NCI-H1092 (cell line): ENCODE results near the gene TNIK.

ENCODE experiments used
- DNase-seq: peaks from one replicate; lab custom pipeline; 2025; lab: John Stamatoyannopoulos, UW

TNIK gene

DNA sequence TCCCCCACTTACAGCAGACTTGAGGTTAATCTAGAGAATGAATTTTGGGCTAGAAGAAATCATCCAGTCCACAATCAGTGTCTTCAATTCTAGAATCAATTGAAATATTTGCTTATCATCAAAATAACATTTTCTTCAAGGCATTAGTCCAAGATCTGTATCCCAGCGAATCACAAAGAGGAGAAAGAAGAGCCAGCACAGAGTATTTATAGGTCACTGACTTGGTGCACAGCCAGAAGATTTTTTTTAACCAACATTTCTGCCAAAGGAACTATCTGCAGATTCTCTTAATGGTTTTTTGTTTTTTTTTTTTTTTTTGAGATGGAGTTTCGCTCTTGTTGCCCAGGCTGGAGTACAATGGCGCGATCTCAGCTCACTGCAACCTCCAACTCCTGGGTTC lies 178.2 kb downstream of the TNIK start:
- no peak for DNase-seq

DNA sequence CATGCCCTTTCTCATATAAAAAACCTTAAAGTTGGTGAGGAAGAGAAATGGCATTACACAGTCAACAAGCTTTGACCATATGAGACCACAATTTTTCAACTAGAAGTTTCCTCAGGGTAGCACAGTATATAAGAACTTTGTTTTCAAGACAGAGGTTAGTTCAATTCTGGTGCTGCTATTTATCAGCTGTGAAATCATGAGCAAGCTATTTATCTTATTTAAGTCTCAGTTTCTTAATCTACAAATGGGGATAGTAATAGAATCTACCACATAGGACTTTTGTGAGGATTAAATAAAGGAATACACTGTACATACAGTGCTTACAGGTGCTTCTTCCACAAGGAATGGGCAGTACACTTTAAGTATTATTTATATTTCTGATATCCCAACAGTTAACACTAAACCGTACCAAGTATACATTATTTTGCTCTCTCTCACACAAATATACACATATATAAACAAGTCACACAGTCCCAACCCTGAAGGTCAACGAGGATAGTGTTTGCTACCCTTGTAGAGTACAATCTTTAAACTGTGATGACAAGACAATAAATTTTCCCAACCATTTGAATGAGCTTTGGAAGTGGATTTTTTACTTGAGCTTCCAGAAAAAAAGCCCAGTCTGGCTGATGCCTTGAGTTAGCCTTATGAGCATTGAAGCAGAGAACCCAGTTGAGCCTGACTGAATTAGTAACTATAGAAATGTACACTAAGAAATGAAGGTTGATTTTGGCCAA lies 178.8 kb downstream of the TNIK start:
- no peak for DNase-seq

DNA sequence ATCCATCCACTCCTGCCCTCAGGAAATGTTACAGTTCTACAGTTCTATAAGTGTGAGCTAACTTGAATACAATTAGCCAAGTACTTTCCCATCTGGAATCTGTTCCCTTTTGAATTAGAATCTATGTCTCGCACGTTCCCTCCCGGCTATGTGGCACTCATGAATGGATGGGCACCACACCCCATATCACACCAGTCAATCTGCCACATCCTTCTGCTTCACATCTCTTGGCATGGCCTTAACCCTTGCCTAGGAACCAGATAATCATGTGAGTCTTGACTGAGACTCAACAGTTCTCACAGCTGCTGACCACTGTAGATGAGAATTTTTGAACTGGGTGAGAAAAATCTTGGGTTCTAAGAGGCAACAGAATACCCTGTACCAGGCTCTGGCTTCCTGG lies 180.2 kb downstream of the TNIK start:
- no peak for DNase-seq

DNA sequence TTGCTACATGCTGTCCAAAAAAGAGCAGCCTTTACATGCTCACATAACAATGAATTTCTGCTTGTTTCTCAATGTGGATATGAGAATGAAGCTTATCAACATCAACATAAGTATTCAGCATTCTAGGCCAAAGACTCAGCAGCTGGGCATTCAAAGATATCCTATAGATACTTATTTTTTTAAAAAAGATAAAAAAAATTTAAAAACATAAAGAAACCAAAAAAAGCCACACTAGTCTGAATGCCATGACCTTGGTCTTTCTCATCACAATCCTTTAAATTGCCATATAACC lies 182.0 kb downstream of the TNIK start:
- DNase-seq = no peak

DNA sequence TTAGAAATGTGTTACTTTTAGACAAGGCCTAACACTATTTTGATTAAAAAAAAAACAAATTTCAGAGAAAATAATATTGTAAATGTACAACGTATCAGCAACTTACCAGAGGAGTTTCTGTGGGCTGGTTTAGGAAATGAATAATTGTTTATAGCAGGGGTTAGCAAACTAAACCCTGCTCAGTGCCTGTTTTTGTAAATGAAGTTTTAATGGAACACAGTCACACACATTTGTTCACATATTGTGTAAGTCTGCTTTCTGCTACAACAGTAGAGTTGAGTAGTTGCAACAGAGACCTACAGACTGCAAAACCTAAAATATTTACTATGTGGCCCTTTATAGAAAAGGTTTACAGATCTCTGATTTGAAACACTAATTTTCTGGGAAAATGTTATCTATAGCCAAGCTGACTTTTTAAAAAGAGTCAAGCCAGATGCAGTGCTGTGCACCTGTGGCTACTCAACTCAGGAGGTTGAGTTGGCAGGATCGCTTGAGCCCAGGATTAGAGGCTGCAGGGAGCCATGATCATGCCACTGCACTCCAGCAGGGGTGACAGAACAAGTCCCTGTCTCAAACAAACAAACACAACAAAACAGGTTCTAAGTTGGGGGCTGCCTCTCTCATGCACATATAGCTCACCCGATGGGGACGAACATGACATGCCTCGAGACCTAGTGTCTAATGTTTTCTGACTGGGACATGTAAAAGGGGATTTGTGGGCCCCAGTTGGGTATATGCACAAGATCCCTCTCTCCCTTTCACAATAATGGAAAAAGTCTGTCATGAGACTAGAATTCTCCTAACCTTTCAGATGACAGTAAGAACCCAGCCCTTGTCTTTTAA lies 182.5 kb downstream of the TNIK start:
- no peak for DNase-seq

DNA sequence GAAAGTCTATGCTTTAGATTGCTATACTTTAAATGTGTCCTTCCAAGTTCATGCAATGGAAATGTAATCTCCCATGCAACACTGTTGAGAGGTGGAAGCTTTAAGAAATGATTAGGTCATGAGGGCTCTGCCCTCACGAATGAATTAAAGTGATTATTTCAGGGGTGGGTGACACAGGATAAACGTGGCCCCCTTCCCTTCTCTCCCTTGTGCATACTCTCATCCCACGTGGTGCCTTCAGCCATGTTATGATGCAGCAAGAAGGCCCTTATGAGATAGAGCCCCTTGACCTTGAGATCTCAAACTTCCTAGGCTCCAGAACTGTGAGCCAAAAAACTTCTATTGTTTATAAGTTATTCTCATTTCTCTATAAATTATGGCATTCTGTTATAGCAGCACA lies 183.3 kb downstream of the TNIK start:
- DNase-seq = no peak

DNA sequence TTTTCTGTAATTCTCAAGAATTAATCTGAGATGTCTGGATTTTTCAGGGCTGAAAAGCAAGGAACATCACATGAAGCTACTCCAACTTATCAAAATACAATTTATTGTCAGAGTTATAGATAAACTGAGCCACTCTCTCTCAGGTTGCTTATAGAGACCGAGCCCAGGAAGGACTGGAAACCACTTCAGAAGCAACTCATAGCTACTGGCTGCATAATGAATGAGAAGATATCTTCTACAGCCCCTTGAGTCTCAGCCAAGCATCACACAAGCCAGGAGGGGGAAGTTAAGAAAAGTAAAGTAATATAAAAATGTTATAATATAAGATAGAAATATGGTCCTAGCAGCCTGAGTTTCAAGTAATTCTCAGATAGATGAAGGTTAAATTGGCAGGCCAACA lies 186.0 kb downstream of the TNIK start:
- DNase-seq = no peak

DNA sequence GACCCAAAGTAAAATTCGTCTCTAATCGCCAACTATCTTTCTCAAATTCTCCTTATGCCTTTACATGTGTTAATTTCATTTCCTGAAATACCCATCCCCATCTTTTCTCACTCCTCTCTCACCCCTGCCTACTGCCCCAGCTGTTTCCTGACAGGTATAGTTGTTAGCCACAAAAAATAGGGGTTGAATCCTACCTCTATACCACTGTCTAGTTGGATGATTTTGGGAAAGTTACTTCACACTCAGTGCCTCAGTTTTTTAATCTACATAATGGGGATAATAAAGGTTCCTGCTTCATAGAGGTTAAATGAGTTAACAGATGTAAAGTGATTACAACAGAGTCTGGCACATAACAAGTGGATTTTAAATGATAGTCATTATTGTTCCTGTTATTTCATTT lies 189.7 kb downstream of the TNIK start:
- DNase-seq = no peak

DNA sequence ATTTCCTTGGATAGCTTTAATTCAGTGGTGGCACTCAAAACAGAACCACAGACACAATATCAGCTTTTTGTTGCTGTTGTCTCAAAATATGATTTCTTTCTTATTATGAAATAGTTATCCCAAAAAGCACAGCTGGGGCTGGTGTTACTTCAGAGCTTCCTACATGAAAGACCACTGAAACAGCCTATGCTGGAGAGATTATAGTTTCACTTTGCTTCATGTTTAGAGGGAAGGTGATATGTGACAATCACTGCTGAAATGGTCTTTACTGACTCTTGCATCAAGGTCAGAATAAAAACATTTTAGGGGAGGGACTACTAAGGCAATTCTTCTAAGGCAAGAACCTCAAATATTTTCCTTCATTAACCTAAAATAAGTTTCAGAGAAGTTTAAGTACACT lies 190.7 kb downstream of the TNIK start:
- no peak for DNase-seq

DNA sequence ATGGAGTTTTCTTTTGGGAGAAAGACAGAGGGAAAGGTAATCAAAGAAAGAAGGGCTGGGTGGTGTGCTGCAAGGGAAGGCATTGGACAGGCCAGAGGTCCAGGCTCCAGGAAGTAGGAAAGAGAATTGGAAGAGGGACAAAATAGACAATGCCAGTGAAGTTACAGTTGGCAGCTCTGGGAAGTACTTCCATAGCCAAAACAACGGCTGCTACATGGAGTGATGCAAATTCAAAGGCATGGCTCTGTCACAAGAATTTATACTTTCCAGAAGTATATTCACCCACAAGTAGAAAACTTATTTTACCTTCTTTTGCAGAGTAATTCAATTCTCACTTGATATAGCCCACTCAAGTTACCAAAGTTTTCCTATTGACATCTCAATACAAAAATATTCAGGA lies 191.5 kb downstream of the TNIK start:
- no peak for DNase-seq

DNA sequence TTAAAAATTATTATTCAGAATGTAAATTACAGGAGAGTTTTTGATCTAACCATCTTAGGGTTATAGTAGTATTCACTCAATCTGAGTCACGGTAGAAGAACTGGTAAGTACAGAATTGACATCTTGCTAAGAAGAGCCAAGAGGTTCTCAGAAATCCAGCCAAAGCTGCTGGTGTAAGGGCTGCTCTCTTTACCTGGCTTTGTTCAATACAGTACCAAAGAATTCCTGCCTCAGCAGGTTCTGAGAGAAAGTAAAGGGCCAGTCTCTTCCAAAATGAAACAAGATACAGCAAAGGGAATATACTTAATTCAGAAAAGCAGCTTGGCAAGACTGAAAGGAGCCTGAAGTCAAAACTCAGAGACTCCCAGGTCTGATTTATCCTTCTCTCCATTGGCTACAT lies 193.1 kb downstream of the TNIK start:
- no peak for DNase-seq

DNA sequence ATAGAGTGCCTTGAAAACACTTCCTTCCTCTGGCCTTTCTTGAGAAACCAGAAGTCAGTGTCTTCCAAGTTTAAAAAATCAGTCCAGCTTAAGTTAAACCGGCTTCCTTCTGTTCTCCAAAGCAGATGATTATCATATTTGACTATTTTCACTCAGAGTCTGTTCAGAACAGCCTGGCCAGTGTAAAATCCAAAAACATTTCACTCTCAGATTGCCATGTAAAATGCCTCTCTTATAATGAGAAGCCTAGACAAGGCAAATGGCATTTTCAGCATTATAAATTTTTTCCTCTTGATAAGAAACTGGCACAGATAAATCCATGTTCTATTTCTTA lies 193.5 kb downstream of the TNIK start:
- no peak for DNase-seq

DNA sequence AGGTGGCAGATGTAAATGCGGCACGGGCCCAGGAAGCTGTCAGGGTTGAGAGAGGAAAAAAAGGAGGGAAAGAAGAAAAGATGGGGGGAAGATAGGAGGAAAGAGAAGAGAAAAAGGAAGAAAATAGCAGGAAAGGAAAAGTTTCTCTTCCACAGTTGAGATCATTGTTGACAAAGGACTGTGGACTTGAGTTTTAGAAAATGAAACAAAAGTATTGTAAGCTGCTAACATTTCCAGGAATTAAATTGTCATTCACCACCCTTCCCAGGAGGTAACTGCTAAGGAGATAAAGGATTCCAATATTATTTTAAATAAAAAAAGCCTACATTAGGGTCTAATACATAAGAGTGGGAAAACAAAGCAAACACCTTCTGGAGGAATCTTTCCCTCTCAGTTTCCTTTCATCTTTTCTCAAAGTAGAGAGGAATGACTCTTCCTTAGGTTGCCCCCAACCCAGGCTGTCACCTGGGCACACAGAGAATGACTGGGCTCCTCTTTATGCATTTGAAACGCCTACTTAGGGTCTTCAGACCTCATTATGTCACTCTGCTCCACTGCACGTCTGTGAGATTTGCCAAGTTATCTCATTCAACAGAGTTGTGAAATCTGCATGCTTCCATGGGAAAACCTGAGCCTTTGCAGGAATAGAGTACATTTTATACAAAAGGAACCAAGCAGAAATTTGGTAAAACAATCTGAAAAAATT lies 194.0 kb downstream of the TNIK start:
- DNase-seq = no peak

DNA sequence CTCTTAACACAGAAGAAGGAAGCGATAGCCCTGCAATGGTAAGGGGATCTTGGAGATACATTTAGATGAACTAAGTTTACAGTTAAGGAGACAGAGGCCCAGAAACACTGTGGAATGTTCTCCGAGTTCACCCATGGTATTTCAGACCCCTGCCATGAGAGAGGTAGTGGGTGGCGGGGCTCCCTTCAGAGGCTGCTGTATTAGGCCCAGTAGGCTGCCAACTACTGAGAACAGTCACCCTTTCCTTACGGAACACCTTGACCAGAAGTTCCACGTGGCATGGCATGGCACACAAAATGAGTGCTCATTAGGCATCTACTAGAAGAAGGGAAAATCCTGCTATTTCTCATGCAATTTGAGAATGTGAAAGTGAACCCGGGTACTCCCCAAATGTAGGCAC lies 195.4 kb downstream of the TNIK start:
- no peak for DNase-seq

DNA sequence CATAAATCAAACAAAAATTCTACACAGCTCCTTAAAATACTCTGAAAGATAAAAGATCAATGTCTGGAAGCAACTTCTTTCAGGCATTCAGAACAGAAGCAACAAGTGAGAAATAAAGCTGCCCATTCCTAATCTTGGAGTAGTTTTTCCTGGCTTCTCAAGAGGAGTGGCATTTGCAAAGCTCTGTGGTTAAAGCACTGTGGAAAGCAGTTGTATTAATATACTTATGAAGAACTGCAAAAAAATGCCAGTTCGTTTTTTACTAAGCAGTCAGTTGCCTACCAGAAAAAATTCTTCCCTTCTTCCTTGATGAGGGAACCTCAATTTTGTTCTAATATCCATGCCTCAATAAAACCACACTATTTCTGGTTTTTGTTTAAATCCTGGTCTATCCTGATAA lies 197.8 kb downstream of the TNIK start:
- no peak for DNase-seq

DNA sequence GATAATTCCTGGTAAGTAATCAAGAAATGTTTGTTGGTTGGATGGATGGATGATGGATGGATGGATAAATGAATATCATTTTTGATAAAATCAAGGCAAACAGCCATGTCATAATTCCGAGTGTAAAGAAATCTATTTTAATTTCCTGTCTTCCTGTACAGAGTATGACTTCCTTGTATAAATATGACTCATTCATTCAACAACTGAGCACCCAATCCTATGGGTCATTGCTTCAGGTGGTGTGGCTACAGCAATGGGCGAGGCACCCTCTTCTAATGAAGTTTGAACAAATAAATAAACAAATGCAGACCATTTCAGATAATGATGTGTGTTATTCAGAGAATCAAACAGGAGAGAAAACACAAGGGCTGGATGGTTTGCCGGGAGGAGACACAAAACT lies 198.7 kb downstream of the TNIK start:
- no peak for DNase-seq

DNA sequence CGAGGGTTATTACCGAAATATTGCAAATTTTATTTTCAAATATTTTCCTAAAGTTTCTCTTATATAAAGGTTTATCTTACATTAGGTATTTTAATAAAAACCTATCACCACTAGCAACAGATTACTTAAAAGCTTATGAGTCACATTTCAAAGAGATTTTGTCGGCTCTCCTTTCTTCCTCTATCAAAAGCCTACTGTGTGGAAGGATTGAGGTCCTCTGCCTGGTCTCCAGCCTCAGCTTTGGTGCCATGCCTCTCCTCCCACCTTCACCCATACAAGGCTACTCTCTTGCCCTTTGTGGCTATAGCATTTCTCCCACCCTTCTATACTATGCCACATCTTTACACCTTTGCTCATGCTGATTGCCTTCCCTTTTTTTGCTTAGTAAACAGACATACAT lies 199.3 kb downstream of the TNIK start:
- DNase-seq = no peak

DNA sequence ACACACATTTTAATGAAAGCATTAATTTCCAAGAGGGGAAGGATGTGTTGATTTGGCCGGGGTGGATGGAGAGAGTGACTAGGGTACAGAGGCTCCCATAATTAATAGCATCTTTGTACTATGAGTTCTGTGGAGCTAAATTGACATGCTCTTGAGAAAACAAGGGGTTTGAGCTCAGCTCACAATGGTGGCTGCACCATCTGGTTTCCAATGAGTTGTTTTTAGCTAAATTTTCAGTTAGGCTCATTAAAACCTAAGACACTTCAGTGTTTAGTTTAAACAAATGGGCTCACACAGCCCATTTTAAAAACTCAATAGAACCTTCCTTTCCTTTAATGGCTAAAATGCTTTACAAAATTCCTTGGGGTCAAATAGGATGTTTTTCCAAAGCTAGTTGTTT lies 199.7 kb downstream of the TNIK start:
- no peak for DNase-seq

DNA sequence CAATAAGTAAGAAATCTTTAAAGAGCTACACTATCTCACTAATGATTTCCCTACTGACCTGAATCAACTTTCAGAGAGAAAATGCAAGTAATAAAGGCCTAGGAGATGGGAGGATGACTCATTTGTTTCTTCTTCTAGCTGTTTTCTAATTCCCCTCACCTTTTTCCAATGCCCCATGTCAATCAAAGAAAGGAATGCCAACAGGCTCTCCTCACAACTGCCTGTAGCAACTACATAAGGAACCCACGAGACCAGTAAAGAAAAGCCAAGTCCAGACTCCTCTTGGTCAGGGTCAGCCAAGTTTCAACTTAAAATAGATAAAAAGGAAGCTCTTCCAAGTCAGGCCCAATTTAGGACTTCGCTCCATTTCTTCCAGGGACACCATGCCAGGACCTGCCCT lies 201.9 kb downstream of the TNIK start:
- DNase-seq = no peak

DNA sequence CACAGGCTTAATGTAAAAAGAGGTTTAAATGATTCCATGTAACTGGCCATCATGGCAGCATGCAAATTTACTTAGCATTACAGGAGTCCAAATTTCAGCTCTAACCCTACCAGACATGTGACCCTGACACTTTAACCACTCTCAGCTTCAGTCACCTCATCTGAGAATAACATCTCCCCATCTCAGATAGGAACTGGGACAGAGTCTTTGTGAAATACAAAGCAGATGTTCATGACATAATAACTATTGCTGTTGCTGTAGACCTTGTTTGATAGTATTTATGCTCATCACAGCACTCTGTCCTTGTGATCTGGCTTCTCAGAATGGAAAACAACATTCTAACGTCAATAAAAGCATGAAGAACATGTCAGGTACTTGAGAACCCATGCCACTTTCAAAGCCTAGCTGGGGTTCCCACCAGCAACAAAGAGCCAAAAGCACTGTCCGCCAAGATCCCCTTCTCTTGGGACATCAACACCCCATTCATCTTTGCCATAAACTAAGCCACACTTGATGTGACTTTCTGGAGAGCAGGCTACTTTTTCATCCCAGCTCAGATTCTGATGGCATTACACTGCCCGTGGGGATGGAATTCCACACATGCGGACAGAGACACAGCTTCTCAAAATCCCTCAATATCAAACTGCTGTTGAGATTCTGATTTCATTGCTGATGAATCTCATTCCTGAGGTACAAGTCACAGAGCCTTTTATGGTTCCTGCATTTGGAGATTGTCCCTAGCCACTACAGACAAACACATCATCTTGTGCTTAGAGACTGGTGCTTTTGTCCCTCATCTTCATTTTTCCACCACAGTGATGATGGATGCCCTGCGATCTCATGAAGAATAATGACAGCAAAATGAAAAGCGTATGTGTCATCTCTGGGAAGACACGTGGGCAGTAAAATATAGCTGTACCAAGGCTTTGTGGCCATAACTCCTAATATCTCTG lies 202.7 kb downstream of the TNIK start:
- DNase-seq = no peak

DNA sequence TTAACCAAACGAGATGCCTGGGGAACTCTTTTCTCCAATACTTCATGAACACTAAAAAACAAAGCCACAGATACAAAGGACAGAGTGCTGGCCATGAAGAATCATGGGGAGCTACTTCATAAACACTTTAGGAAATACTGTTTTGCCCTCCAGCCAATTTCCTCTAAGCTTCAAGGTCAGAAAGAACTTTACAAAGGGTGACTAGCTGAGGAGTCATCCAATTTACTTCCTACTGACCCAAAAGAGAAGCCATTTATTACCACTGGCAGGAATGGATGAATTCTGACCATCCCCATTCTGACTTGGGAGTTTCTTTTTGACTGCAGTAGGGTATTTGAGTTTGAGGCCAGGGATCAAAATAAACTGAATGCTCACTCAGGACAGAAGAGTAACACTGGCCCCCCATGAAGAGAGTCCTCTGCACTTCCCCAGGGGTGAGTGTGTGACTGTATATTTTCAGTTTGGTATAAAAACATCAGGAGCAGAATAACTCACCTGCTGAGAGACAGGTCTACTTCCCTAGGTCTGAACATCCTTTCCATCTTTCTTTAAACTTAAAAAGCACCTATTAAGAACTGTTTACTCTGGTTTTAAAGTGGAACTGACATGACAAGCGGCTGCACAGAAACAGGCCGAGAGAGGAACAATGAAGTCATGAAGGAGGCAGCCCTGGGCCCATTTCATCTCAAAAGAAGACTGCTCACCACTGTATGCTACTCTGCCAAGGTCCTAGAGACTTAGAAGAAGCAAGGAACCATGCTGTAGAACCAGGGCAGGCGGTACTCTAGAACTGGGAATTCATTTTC lies 203.6 kb downstream of the TNIK start:
- DNase-seq = no peak
